HG02798 (cell line): ENCODE measurements around the gene CLTCL1.
"Not testable (repeated sequence)": the region's sequence is repeated elsewhere in the genome, so short reads cannot be mapped to it uniquely, and the experiment has no call there.

ENCODE experiments used
- ATAC-seq: cut with Tn5 transposase; IDR thresholded peaks from one replicate; pipeline ENCODE4 v1.9.1; 2021; ENCODE audit warnings: mild to moderate bottlenecking; ENCODE audit not compliant: unreplicated experiment, poor library complexity

Gene CLTCL1

DNA sequence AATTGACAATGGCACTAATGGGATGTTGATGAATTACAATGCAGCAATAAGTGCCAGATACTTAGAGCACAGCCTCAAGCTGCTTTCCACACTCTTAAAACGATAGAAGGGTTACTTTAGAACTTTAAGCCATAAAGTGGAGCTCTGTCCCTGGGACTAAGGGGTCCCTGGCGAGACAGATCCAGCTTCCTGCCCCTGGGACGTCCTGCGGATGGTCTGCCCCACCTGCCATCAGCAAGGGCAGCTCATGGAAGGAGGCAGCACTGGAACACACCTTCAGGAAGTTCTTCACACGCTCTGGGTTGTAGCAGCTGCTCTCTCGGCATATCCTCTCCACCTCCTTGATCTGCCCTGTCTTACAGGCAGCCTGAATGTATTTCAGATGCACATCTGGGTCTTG, 67.9 kb downstream of the CLTCL1 start:
- no peak for ATAC-seq

DNA sequence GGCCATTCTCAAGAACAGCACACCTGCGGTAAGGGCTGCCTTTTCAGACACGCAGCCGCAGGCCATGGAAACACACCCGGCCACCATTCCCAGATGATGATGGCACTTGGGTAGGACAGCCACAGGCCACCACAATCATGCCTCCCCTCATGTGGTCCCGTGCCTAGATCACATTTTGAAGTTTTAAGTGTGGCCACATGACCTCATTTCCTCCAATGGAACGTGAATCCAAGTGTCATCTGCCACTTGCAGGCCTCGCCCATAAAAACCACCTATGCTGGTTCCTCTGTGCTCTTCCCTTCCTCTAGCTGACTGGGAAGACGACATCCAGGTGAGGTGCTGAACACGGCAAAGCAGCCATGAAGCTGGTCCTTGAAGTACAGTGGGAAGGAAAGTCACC, 68.4 kb downstream of the CLTCL1 start:
- no peak for ATAC-seq

DNA sequence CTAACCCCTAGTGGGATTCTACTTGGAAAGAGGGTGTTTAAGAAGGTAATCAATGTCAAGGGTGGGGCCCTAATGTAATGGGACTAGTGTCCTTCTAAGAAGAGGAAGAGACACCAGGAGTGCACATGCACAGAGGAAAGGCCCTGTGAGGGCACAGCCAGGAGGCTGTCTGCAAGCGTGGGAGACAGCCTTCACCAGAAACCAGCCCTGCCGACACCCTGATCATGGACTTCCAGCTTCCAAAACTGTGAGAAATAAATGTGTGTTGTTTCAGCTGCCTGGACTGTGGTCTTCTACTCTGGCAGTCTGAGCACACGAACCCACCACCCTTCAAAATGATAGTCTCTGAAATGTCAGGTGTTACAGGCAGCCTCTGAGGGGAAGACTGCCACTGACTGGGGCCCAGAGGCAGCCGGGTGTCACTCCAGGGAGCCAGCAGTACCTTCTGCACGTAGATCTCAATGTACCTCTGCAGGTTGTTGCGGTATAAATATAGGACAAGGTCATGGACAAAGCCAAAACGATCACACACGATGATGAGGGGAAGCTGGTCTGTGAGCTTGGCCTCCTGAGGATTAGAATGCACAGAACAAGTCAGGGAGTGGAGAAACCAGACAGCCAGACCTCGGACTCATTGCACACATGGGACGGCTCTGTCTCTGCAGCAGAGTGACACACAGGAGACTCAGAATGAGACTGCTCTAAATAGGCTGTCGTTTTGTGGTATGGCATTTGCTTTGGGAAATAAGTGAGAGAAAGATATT, 69.1 kb downstream of the CLTCL1 start:
- ATAC-seq = no peak

DNA sequence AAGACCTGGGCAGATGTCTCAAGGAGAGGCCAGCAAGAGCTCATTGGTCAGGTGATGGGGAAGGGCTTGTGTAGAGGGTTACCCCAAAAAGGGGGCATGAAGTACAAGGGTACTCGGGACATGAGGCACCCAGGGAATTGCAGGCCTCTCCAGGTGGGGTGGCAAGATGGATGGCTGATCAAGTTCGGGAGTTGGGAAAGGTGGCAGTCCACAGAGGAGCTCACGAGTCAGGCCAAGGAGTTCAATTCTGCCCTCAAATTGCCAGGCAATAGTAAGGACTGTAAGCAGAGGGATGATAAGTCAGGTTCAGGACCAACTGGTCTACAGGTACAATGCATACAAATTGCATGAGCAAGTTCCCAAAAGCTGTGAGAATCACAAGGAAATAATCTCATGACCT, 70.7 kb downstream of the CLTCL1 start:
- no peak for ATAC-seq

DNA sequence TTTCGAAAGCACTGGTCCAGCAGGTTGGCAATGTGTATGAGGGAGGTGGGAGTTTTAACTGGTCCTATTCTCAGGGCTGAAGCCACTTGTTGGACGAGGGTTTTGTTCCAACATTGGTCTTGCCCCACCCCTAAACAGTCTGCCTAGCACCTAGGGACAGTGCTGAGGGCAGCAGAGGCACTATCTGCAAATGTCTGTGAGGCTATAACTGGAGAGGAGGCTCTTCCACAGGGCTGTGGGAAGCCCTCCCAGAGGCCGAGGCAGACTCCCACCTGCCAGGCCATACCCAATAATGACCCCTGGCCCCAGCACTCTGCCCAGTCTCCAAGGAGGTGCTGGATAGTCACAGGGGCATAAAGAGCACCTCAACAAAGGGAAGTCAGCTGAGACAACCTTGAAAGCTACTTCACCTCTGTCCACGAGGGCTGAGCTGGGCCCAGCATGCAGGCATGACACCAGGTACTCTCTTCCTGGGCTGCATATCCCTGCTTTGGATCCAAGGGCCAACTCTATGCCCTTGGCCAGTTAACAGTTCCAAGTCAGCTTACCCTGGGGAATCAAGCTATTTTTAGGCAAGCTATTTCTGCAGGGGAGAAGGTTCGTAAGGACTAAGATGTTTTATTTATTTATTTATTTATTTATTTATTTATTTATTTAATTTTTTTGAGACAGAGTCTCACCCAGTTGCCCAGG, 72.8 kb downstream of the CLTCL1 start:
- no peak for ATAC-seq

DNA sequence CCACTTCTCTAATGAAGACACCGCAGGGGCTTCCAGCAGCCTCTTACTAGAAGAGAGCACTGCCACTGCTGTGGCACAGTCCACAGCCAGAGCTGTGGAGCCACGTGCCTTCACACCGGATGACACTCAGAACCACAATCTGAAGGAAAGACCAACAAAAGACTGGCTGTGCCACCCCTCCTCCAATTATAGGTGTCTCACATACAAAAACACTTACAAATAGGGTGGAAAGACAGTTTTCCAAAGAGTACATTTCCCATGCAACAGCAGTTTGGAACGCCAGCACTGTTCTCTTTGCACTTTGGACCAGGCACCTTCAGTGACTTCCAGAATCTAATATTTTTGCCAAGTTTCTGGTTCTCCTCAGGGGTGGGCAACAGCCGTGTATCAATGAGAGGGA, 74.9 kb downstream of the CLTCL1 start:
- no peak for ATAC-seq

DNA sequence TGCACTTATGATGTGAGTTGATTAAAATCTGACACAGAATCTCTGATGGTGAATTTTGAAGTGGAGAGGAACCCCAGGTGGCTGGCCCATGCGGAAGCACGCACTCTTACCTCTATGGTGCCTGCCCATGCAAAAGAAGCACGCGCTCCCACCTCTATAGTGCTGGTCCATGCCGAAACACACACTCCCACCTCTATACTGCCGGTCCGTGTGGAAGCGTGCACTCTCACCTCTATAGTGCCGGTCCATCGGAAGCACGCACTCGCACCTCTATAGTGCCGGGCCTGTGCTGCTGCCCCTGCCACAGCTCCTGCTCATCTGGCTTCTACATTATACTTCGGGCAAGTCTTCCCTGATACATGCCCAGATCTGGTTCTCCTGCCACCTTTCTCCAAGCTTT, 76.2 kb downstream of the CLTCL1 start:
- ATAC-seq = no peak

DNA sequence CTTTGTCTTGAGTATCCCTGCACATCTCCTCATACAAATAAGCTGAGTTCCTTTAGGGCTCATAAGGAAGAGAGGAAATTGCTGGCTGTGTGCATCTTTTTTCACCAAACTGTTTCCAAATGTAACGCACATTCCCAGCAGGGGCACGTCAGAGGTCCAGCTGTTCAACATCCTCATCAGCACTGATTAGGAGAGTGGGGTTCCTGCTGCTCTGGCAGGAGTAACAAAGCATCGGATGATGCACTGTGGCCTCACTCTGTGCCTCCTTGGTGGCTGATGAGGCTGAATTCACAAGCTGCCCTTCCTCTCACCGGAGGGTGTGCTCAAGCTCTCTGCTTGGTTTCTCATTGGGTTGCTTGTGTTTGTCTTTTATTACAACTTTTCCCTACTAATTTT, 77.4 kb downstream of the CLTCL1 start:
- ATAC-seq = no peak

DNA sequence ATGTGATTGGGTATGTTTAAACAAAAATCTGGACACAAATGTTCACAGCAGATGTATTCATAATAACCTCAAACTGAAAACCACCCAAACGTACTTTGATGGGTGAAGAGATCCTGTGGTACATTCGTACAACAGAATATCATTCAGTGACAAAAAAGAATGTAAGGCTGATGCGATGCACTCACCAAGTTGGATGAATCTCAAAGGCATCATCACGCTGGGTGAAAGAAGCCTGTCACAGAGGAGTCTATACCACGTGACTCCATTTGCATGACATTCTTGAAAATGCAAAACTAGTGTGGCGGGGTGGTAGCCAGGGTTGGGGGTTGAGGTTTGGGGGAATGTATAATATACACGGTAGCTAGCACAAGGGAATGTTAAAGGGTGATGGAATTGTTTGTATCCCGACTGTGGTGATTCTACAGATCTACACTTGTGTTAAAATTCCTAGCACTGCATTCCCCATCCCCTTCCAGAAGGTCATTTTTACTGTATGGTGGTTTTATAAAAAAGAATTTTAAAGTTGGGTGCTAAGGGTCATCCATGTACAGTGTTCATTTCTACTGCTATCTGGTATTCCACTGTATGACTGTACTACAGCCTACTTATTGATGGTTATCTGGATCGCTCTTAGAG, 78.0 kb downstream of the CLTCL1 start:
- no peak for ATAC-seq

DNA sequence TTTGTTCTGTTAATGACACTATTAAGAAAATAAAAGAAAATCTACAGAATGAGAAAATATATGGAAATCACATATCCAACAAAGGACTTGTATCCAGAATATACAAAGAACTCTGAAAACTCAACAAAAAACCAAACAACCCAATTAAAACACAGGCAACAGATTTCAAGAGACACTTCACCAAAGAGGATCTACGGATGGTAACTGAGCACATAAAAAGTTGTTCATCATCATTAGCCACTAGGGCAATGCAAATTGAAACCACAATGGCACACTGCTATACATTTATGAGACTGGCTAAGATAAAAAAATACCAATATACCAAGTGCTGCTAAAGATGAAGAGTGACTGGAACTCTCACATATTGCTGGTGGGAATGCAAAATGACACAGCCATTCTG, 78.5 kb downstream of the CLTCL1 start:
- no peak for ATAC-seq

DNA sequence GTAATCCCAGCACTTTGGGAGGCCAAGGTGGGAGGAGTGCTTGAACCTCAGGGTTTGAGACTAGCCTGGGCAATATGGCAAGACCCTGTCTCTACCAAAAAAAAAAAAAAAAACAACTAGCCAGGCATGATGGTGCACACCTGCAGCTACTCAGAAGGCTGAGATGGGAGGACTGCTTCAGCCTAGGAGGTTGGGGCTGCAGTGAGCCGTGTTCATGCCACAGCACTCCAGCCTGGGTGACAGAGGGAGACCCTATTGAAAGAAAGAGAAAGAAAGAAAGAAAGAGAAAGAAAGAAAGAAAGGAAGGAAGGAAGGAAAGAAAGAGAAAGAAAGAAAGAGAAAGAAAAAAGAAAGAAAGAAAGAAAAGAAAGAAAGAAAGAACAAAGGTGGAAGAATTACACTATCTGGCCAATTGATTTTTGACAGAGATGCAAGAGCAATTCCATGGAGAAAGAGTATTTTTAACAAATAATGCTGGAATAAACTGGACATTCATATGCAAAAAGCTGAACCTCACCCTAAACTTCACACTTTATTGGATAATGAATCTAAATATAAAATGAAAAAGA, 79.1 kb downstream of the CLTCL1 start:
- ATAC-seq = no peak

DNA sequence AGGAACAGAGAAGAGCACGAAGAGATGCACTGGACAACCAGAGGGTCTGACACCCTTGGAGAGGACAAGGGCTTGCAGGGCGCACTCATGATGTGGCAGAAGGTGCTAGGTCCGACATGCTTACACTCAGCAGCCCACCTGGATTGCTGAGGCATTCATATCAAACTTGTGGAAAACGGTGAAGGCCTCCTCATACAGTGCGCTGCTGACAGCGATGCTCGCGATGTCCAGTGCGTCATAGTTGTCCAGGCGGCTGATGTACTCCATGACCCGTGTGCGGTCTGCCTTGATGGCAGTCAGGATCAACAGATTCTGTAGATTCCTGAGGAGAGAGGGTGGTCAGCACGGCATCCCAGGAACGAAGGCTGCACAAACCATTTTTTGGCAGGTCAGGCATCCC, 81.3 kb downstream of the CLTCL1 start:
- no peak for ATAC-seq

DNA sequence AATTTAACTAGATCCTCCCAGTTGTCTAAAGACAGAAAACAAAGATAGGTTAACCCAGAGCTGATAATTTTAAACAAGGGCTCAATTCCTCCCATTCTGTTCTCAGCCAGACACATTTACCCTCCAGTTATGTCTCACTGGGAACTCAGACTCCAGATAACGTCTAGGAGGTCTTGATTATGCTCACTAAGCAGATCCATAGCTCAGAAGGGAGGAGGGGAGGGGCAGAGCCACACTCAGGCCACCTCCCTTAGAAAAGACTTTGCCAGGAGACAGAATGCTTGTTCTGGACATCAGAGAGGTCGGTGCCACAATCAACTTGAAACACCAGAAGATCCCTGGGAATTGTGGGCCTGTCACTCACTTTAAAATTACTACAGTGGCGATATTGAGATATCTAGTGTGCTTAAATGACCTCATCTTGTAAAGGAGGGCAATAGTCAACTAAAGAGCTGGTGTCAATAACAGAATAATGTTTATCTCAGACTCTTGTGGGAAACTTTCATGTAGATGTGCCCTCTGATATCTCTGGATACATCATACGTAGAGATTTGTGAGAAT, 83.2 kb downstream of the CLTCL1 start:
- ATAC-seq = no peak

DNA sequence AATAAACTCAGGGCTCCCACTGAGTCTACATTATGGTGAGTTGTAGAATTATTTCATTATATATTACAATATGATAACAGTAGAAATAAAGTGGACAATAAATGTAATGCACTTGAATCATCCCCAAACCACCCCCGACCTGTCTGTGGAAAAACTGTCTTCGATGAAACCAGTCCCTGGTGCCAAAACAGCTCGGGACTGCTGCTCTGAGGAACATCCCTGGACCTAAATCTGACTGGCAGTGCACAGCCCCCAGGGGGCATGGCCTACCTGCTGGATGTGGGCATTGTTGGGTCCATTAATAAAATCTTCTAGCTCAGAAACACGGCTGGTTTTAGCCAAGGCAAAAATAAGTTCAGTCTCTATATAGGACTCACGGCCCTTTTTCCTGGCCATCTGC, 83.6 kb downstream of the CLTCL1 start:
- ATAC-seq = no peak

DNA sequence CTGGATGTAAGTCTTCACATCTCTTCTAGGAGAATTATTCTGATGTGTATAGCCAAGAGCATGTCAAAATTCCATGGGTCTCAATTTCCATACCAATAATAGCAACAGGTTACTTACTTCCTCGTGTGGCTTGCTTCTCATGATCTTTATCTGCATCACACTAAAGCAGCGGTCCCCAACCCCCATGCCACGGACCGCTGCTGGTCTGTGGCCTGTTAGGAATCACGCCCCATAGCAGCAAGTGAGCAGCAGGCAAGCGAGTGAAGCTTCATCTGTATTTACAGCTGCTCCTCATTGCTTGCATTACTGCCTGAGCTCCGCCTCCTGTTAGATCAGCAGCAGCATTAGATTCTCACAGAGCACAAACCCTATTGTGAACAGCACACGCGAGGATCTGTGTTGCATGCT, 84.1 kb downstream of the CLTCL1 start:
- no peak for ATAC-seq

DNA sequence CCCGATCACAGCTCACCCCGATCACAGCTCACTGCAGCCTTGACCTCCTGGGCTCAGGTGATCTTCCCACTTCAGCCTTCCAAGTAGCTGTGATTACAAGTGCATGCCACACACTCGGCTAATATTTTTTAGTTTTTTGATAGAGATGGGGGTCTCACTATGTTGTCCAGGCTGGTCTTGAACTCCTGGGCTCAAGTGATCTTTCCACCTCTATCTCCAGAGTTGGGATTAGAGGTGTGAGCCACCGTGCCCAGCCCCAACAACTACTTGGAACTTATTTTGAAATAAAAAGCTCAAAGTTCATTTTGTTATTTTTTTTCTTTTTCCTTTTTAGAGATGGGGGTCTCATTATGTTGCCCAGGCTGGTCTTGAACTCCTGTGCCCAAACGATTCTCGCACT, 85.2 kb downstream of the CLTCL1 start:
- no peak for ATAC-seq

DNA sequence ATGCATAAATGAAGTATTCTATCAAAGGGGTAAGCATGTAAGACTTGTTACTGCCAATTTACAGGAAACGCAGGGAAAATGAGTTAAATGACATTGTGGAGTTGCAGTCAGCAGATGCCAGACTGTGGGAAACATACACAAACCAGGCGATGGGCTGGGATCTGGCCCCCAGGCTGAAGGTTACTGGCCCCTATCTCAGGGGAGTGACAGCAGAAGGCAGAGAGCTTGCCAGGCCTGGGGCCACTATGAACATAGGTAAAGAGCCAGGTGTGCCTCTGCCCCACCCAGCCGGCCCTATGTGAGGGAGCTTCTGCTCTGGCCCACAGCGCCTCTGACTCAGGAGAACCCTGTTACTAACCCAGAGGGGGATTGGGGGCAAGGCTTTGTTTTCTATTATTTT, 86.9 kb downstream of the CLTCL1 start:
- ATAC-seq = no peak

DNA sequence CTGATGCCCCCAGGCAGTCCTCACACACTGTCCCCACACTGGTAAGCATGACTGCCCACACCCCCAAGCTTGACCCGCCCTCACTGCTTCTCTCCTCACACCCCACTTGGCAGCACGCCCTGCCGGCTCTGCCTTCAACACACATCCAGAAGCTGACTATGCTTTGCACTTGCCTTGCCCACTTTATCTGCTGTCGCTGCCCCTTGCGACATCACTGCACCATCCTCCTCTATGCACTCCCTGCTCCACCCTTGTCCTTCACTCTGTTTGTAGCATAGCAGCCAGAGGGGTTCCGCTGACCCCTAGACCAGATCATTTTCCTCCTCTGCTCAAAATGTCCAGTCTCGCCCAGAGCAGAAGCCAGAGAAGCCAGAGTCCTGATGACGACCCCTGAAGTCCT, 87.7 kb downstream of the CLTCL1 start:
- no peak for ATAC-seq

DNA sequence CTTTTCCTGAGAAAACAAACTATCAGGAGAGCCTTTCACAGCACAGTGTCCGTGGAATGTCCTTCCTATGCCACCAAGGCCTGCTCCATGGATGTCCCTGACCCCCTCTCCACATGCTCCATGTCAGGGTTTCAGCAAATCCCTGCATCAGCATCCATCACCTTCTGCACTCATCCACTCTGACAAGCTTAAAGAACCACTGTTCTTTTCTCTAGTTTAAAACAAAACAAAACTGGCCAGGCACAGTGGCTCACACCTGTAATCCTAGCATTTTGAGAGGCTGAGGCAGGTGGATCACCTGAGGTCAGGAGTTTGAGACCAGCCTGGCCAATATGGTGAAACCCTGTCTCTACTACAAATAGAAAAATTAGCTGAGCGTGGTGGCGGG, 88.7 kb downstream of the CLTCL1 start:
- not testable (repeated sequence) for ATAC-seq

DNA sequence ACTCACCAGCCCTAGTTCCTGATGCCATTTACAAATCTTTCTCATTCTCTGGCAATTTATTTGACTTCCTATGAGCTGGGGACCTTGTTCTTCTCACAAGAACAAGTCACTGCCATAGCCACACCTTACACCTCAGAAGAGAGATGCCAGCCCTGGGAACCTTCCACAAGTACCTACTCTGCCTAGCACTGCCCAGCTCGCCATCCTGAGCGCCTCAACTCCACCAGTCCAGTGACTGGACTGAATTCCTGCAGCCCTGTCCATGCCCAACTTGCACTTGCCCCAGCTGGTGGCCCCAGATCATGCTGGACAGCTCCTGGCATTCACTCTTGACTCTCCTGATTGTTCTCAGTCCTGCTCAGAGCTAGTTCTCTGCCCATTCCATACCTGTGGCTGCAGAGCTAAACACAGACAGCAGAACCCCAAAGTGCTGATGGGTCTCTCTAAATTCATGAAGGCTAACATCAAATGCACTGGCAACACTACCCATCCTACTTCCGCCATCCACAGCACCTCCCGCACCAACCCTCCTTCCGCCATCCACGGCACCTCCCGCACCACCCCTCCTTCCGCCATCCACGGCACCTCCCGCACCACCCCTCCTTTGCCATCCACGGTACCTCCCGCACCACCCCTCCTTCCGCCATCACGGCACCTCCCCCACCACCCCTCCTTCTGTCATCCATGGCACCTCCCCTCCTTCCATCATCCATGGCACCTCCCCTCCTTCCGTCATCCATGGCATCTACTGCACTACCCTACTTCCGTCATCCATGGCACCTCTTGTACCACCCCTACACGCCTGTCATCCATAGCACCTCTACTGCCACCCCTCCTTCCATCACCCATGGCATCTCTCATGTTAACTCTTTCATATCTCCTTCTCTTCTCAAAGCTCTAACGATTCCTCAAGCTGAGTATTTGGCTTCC, 89.4 kb downstream of the CLTCL1 start:
- no peak for ATAC-seq
